NCI-H2227 treated with DMSO at 0.1 percent for 48 hours (cell line): ENCODE results near the gene SDR42E1.

ENCODE experiments used
- DNase-seq: peaks from one replicate; lab custom pipeline; 2025; lab: John Stamatoyannopoulos, UW

SDR42E1 gene

GRCh38 chr16:82011199-82011641 lies at the start of gene SDR42E1:
Gene SDR42E1, minus strand, starts transcription at chr16:82011470. Its CDS starts 10,612 bp downstream, at chr16:82000858.
- DNase-seq, result peak; percentile 26

- no peak for DNase-seq
These were observed 48.7 kb upstream of the SDR42E1 start for GRCh38 chr16:82059983-82060421.

- DNase-seq, result no peak
These were observed 48.1 kb upstream of the SDR42E1 start for GRCh38 chr16:82059161-82059982.

GRCh38 chr16:82056550-82056896 lies 45.3 kb upstream of the SDR42E1 start:
- no peak for DNase-seq

GRCh38 chr16:82055728-82056549 lies 44.7 kb upstream of the SDR42E1 start:
- DNase-seq, result no peak

GRCh38 chr16:82055117-82055516 lies 43.8 kb upstream of the SDR42E1 start:
- no peak for DNase-seq

GRCh38 chr16:82051656-82052055 lies 40.4 kb upstream of the SDR42E1 start:
- DNase-seq, result no peak

GRCh38 chr16:82050909-82051357 lies 39.7 kb upstream of the SDR42E1 start:
- DNase-seq, result no peak

- no peak for DNase-seq
These were observed 39.2 kb upstream of the SDR42E1 start for GRCh38 chr16:82050506-82050905.

- no peak for DNase-seq
These were observed 38.2 kb upstream of the SDR42E1 start for GRCh38 chr16:82049484-82049883.

GRCh38 chr16:82047787-82048186 lies 36.5 kb upstream of the SDR42E1 start:
- no peak for DNase-seq

GRCh38 chr16:82047374-82047773 lies 36.1 kb upstream of the SDR42E1 start:
- no peak for DNase-seq

GRCh38 chr16:82046941-82047340 lies 35.7 kb upstream of the SDR42E1 start:
- DNase-seq, result no peak

GRCh38 chr16:82046541-82046940 lies 35.3 kb upstream of the SDR42E1 start:
- DNase-seq, result no peak

- no peak for DNase-seq
These were observed 34.2 kb upstream of the SDR42E1 start for GRCh38 chr16:82045465-82045864.

- no peak for DNase-seq
These were observed 33.3 kb upstream of the SDR42E1 start for GRCh38 chr16:82044585-82044911.

- DNase-seq, result no peak
These were observed 32.7 kb upstream of the SDR42E1 start for GRCh38 chr16:82043680-82044584.

GRCh38 chr16:82042846-82043245 lies 31.6 kb upstream of the SDR42E1 start:
- no peak for DNase-seq

GRCh38 chr16:82042144-82042543 lies 30.9 kb upstream of the SDR42E1 start:
- DNase-seq, result no peak

GRCh38 chr16:82041542-82041941 lies 30.3 kb upstream of the SDR42E1 start:
- DNase-seq, result no peak

- DNase-seq, result no peak
These were observed 29.0 kb upstream of the SDR42E1 start for GRCh38 chr16:82040296-82040695.

- DNase-seq, result no peak
These were observed 26.4 kb upstream of the SDR42E1 start for GRCh38 chr16:82037666-82038065.
